ENCODE measurements around the gene FLNB. TPM values are rescaled to one million over a fixed set of nuclear protein-coding genes. Genes with fewer than 3 reads are reported as not detected.

The FLNB gene
- polyA plus RNA-seq, 1 of the 3 experiments (the other 2 are of a cell fraction) = 127 TPM

DNA sequence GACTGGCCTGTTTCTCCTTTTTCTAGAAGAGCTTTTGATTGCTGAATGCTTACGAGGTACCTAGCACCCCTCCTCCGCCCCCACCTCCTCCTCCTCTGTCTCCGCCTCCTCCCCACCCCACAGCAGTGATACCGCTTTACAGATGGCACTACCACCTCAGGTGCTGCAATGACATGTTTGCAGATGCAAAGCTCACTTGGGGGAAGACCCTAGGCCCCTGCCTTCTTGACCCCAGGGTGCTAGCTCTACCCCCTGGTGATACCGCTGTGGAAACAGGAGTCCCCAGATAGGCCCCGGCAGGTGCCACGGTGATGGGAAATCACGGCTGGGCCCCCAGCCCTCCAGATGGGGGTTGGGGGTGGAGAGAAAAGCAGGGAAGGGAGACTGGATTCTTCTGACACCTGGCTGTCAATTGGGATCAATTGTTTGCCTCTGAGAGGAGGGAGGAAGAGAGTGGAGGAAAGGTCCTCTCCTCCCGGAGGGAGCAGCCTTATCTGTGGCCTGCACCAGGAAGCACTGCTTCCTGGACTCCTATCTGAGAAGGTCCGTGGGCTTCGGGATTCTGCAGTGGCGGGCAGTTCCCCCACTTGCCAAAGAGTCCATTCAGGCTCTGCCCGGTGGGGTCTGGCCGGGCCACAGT is 164.9 kb downstream of the FLNB start:
- no peaks in the 10 kb centered on the region for H3K9me2 ChIP-seq
- CTCF ChIA-PET = interaction anchor here (0.6 to 3.4 kb wide), 18 partner anchors 8 to 170 kb away, joined by 3 to 37 read pairs (median 3); partner anchors contain the start of gene FLNB
- peaks cover 9% of the 10 kb centered on the region for H3F3A ChIP-seq (replicated peaks; ENCODE audit: insufficient read depth)
- no peak overlapping the region for H3K27ac ChIP-seq (ENCODE audit: low read depth in 2 of 2, low read length in 1 of 2)
- POLR2A ChIA-PET = no interaction called here
- H3K9ac ChIP-seq = no peak overlapping the region
- no peak for DNase-seq
- WGBS (ENCODE audit: low lambda C conversion rate) = 87% methylated on average over 7 of the region's 14 CpGs
- H3K4me2 ChIP-seq = no peak overlapping the region
- peaks cover 0 to 3% of the 10 kb centered on the region in 2 experiments; a peak in 1 of 4 replicates for H3K4me1 ChIP-seq (ENCODE audit: control insufficient read depth in 1 of 2, insufficient read depth in 2 of 2, low read depth in 1 of 2, low read length in 1 of 2)
- H3K79me2 ChIP-seq (ENCODE audit: insufficient read depth) = no peaks in the 10 kb centered on the region
- no peaks in the 10 kb centered on the region for H3K9me3 ChIP-seq
- no peaks in the 10 kb centered on the region for H4K20me1 ChIP-seq (ENCODE audit: insufficient read depth)
- peaks cover 24 to 43% of the 10 kb centered on the region in 2 experiments for H3K36me3 ChIP-seq (replicated peaks in 1 of 2; ENCODE audit: control insufficient read depth in 1 of 2, insufficient read depth in 2 of 2, low read length in 1 of 2)
- H2AFZ ChIP-seq (ENCODE audit: low read depth) = no peak overlapping the region
- no peak overlapping the region for H3K4me3 ChIP-seq (ENCODE audit: low read depth in 2 of 2, low read length in 1 of 2)
- no peak for TF ChIP-seq MEF2A (IDR thresholded peaks at IDR 0.05; ENCODE audit: borderline replicate concordance, low read depth)
- TF ChIP-seq JUND (IDR thresholded peaks at IDR 0.05) = no peak
- no peak for TF ChIP-seq SMC3 (IDR thresholded peaks at IDR 0.05; ENCODE audit: low read depth, low read length)
- TF ChIP-seq, protein P1, sequence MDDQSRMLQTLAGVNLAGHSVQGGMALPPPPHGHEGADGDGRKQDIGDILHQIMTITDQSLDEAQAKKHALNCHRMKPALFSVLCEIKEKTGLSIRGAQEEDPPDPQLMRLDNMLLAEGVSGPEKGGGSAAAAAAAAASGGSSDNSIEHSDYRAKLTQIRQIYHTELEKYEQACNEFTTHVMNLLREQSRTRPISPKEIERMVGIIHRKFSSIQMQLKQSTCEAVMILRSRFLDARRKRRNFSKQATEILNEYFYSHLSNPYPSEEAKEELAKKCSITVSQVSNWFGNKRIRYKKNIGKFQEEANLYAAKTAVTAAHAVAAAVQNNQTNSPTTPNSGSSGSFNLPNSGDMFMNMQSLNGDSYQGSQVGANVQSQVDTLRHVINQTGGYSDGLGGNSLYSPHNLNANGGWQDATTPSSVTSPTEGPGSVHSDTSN (IDR thresholded peaks at IDR 0.05) = no peak
- TF ChIP-seq, protein P2, sequence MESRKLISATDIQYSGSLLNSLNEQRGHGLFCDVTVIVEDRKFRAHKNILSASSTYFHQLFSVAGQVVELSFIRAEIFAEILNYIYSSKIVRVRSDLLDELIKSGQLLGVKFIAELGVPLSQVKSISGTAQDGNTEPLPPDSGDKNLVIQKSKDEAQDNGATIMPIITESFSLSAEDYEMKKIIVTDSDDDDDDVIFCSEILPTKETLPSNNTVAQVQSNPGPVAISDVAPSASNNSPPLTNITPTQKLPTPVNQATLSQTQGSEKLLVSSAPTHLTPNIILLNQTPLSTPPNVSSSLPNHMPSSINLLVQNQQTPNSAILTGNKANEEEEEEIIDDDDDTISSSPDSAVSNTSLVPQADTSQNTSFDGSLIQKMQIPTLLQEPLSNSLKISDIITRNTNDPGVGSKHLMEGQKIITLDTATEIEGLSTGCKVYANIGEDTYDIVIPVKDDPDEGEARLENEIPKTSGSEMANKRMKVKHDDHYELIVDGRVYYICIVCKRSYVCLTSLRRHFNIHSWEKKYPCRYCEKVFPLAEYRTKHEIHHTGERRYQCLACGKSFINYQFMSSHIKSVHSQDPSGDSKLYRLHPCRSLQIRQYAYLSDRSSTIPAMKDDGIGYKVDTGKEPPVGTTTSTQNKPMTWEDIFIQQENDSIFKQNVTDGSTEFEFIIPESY (IDR thresholded peaks at IDR 0.05; ENCODE audit: borderline replicate concordance, low read depth) = no peak
- TF ChIP-seq, protein P3, sequence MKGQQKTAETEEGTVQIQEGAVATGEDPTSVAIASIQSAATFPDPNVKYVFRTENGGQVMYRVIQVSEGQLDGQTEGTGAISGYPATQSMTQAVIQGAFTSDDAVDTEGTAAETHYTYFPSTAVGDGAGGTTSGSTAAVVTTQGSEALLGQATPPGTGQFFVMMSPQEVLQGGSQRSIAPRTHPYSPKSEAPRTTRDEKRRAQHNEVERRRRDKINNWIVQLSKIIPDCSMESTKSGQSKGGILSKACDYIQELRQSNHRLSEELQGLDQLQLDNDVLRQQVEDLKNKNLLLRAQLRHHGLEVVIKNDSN (IDR thresholded peaks at IDR 0.05; ENCODE audit: borderline replicate concordance, low read depth) = no peak
- TF ChIP-seq FOSL2 (IDR thresholded peaks at IDR 0.05; ENCODE audit: borderline replicate concordance, low read depth) = no peak
- no peak for TF ChIP-seq EZH2phosphoT487 (IDR thresholded peaks at IDR 0.05; ENCODE audit: borderline replicate concordance, low read depth)
- no peak for TF ChIP-seq RXRA (IDR thresholded peaks at IDR 0.05; ENCODE audit: borderline replicate concordance, low read depth)
- no peak for TF ChIP-seq SIN3A (IDR thresholded peaks at IDR 0.05; ENCODE audit: borderline replicate concordance, low read depth, low read length)
- TF ChIP-seq YY1 (IDR thresholded peaks at IDR 0.05; ENCODE audit: low read depth) = no peak
- TF ChIP-seq FOXM1 (IDR thresholded peaks at IDR 0.05; ENCODE audit: low read depth) = no peak
- TF ChIP-seq, protein P4, sequence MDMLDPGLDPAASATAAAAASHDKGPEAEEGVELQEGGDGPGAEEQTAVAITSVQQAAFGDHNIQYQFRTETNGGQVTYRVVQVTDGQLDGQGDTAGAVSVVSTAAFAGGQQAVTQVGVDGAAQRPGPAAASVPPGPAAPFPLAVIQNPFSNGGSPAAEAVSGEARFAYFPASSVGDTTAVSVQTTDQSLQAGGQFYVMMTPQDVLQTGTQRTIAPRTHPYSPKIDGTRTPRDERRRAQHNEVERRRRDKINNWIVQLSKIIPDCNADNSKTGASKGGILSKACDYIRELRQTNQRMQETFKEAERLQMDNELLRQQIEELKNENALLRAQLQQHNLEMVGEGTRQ (IDR thresholded peaks at IDR 0.05; ENCODE audit: borderline replicate concordance, low read depth, low read length) = no peak
- no peak for TF ChIP-seq RAD21 (IDR thresholded peaks at IDR 0.05; ENCODE audit: low read length)
- no peak for TF ChIP-seq CHD2 (IDR thresholded peaks at IDR 0.05; ENCODE audit: low read length, partially characterized antibody)
- TF ChIP-seq GABPA (IDR thresholded peaks at IDR 0.05; ENCODE audit: low read depth) = no peak
- TF ChIP-seq, protein P5, sequence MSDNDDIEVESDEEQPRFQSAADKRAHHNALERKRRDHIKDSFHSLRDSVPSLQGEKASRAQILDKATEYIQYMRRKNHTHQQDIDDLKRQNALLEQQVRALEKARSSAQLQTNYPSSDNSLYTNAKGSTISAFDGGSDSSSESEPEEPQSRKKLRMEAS (IDR thresholded peaks at IDR 0.05; ENCODE audit: low read depth) = no peak
- TF ChIP-seq TAF1 (IDR thresholded peaks at IDR 0.05; ENCODE audit: borderline replicate concordance, low read depth, low read length) = no peak
- no peaks in the 10 kb centered on the region for H3K27me3 ChIP-seq (ENCODE audit: insufficient read depth)

Measured in SK-N-SH (cell line).